Osteocyte (in vitro differentiated cells): Measurements from ENCODE around the gene DNAI1. TPM values are rescaled to one million over a fixed set of nuclear protein-coding genes. Genes with fewer than 3 reads are reported as not detected.

Experiments used
- DNase-seq: peaks from one replicate; pipeline ENCODE4 v3.0.0; 2021; ENCODE audit warnings: mixed read lengths; ENCODE audit not compliant: unreplicated experiment; ENCODE audit errors: extremely low spot score
- H3K27ac Mint-ChIP-seq: one replicate; pipeline ENCODE4 v1.8.0; 2021; ENCODE audit warnings: mild to moderate bottlenecking, mixed read lengths; ENCODE audit not compliant: unreplicated experiment
- H3K27me3 Mint-ChIP-seq: one replicate; pipeline ENCODE4 v1.8.0; 2021; ENCODE audit warnings: mixed read lengths; ENCODE audit not compliant: unreplicated experiment
- H3K36me3 Mint-ChIP-seq: one replicate; pipeline ENCODE4 v1.8.0; 2021; ENCODE audit warnings: mixed read lengths; ENCODE audit not compliant: unreplicated experiment
- H3K4me1 Mint-ChIP-seq: one replicate; pipeline ENCODE4 v1.8.0; 2021; ENCODE audit warnings: mixed read lengths; ENCODE audit not compliant: unreplicated experiment
- H3K4me3 Mint-ChIP-seq: one replicate; pipeline ENCODE4 v1.8.0; 2021; ENCODE audit warnings: mild to moderate bottlenecking, moderate library complexity, mixed read lengths; ENCODE audit not compliant: unreplicated experiment
- H3K9me3 Mint-ChIP-seq: one replicate; pipeline ENCODE4 v1.8.0; 2021; ENCODE audit warnings: mixed read lengths; ENCODE audit not compliant: unreplicated experiment
- total RNA-seq: library from RNA; stranded (reverse); gene quantifications from 2 replicates; pipeline ENCODE4 v1.2.1, GENCODE V29; 2021
- TF ChIP-seq, protein P1 (sequence below): fragments of 200-600 bp; sonication (generic); IDR thresholded peaks from 2 replicates; pipeline ENCODE4 v1.5.0; 2021; ENCODE audit warnings: antibody characterized with exemption, mild to moderate bottlenecking, moderate library complexity

DNAI1 gene
- total RNA-seq, 1 donor from 2014 or later, result not detected

DNA sequence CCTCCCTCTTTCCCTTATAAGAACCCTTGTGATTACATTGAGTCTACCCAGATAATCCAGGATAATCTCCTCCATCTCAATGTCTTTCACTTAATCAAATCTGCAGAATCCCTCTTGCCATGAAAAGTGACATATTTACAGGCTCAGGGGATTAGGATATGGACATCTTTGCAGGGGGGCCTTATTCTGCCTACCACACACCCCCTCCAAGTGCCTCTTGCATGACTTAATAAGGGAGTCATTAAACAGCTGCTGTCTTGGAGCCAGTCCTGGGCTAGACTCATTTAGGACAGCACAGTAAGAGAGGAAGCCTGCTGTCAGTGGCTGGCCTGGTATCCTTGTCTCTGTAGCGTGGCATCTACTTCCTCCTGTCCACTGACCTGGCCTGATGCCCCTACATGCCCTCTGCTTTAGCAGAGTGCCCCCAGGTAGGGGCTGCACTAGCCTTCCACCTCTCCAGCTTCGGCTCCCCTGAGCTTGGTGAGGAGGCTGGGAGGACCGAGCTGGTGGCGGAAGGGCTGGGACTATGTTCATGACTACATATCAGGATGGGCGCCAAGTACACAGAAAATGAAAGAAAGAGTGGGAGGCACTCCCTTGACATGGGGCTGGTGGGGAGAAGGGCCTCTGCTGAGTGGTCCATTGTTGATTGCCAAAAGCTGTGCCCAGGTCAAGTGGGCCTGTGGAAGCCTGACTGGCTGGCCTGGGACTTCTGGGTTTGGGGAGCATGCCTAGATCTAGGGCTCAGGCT lies 46.9 kb downstream of the DNAI1 start:
- TF ChIP-seq, protein P1, sequence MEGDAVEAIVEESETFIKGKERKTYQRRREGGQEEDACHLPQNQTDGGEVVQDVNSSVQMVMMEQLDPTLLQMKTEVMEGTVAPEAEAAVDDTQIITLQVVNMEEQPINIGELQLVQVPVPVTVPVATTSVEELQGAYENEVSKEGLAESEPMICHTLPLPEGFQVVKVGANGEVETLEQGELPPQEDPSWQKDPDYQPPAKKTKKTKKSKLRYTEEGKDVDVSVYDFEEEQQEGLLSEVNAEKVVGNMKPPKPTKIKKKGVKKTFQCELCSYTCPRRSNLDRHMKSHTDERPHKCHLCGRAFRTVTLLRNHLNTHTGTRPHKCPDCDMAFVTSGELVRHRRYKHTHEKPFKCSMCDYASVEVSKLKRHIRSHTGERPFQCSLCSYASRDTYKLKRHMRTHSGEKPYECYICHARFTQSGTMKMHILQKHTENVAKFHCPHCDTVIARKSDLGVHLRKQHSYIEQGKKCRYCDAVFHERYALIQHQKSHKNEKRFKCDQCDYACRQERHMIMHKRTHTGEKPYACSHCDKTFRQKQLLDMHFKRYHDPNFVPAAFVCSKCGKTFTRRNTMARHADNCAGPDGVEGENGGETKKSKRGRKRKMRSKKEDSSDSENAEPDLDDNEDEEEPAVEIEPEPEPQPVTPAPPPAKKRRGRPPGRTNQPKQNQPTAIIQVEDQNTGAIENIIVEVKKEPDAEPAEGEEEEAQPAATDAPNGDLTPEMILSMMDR, result no peak
- DNase-seq, result no peak
- H3K9me3 Mint-ChIP-seq, result no peaks in the 10 kb centered on the region
- no peaks in the 10 kb centered on the region for H3K4me1 Mint-ChIP-seq
- no peak overlapping the region for H3K27ac Mint-ChIP-seq
- H3K27me3 Mint-ChIP-seq, result peaks cover 51% of the 10 kb centered on the region
- no peaks in the 10 kb centered on the region for H3K36me3 Mint-ChIP-seq
- no peak overlapping the region for H3K4me3 Mint-ChIP-seq

DNA sequence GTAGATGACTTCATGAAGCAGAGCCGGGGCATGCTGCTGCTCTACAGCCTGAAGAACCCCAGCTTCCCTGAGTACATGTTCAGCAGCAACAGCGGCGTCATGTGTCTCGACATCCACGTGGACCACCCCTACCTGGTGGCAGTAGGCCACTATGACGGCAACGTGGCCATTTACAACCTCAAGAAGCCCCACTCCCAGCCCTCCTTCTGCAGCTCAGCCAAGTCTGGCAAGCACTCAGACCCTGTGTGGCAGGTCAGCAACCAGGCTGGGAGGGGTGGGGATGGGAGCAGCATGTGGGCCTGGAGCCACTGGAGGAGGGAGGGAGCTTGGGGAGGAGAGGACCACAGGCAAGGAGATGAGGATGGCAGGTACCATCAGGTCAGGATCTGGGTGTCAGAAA lies 48.0 kb downstream of the DNAI1 start:
- Mint-ChIP-seq H3K4me3 (no peak overlapping the region), H3K27me3 (peaks cover 58% of the 10 kb centered on the region), H3K4me1 (no peaks in the 10 kb centered on the region), H3K9me3 (no peaks in the 10 kb centered on the region), H3K27ac (no peak overlapping the region), H3K36me3 (no peaks in the 10 kb centered on the region)
- DNase-seq, result no peak
- TF ChIP-seq, protein P1, result no peak

DNA sequence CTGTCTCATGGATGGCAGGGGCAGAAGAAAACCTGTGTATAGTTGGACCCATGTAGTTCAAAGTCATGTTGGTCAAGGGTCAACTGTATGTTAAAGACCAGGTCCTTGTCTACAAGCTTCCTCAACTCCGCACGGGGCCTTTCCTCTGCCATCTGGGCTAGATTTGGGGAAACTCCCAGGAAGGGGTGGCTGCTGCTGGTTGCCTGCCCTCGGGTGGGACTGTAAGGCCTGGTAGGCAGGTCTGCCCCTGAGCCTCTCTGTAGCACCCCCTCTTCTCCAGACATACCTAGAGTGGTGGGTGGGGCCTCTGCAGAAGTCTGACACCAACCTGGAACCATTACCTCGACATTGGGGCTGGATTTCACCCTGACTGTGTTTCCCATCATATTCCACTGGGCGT lies 49.0 kb downstream of the DNAI1 start:
- TF ChIP-seq, protein P1, result no peak
- Mint-ChIP-seq H3K9me3 (no peaks in the 10 kb centered on the region), H3K27me3 (peaks cover 61% of the 10 kb centered on the region), H3K4me3 (no peak overlapping the region), H3K27ac (no peak overlapping the region), H3K4me1 (no peaks in the 10 kb centered on the region), H3K36me3 (no peaks in the 10 kb centered on the region)
- DNase-seq, result no peak

DNA sequence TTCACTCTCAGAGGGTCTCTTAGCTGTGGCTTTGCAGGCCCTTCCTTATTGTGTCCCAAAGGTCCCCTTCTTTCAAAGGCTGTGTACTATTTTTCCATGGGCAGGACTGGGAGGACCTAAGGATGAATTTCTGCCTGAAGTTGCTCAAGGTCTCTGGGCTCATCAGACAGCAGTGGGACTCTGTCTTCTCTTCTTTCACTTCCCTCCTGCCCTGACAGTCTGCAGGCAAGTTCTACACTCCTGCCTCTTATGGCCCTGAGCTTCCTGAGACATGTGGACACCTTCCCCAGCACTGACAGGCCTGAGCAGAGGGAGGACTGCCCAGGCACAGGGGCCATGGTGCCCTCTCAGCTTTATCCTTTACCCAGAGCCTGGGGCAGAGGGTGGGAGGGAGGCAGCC lies 49.4 kb downstream of the DNAI1 start:
- no peaks in the 10 kb centered on the region for H3K4me1 Mint-ChIP-seq
- H3K36me3 Mint-ChIP-seq, result no peaks in the 10 kb centered on the region
- H3K9me3 Mint-ChIP-seq, result no peaks in the 10 kb centered on the region
- TF ChIP-seq, protein P1, result no peak
- DNase-seq, result no peak
- peaks cover 58% of the 10 kb centered on the region for H3K27me3 Mint-ChIP-seq
- H3K27ac Mint-ChIP-seq, result no peak overlapping the region
- no peak overlapping the region for H3K4me3 Mint-ChIP-seq

DNA sequence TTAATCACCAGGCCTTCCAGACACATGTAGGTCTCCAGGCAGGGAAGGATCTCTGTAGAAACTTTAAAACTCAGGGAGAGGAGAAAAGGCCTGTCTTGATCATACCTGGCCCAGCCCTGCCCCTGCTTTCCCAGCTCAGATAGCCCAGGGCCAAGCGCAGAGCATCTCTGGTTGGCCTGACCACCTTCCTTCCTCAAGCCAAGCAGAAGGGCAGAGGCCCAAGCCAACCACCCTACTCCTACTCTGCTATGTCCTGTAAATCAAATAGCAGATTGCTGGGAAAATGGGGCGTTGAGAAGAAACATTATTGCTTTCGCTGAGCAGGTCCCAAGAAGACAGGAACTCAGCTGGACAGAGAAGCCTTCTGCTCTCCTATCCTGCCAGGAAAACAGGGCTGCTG lies 49.9 kb downstream of the DNAI1 start:
- Mint-ChIP-seq H3K4me1 (no peaks in the 10 kb centered on the region), H3K4me3 (no peak overlapping the region), H3K27me3 (peaks cover 57% of the 10 kb centered on the region), H3K27ac (no peak overlapping the region), H3K9me3 (no peaks in the 10 kb centered on the region), H3K36me3 (no peaks in the 10 kb centered on the region)
- no peak for DNase-seq
- TF ChIP-seq, protein P1, result no peak
